Panc1 (cell line): ENCODE results near the gene ALX4. TPM values are rescaled to one million over a fixed set of nuclear protein-coding genes. Genes with fewer than 3 reads are reported as not detected.

Source experiments
- ATAC-seq: fragments of 200-7000 bp; cut with Tn5 transposase; 2 replicates; pipeline ENCODE4 v1.9.1; 2020; ENCODE audit warnings: mild to moderate bottlenecking, moderate library complexity
- BruUV-seq: library from RNA; stranded (reverse); fragments of 400-500 nt; replicated peaks from 2 replicates; lab custom pipeline; 2021; lab: Mats Ljungman, UMichigan
- CTCF ChIA-PET: fragments of 300-600 bp; sonication (Branson Sonifier 250); formaldehyde crosslinking; loops from one replicate; lab custom pipeline; 2022; ENCODE audit warnings: antibody characterized with exemption; lab: Charles Lee
- POLR2A ChIA-PET: fragments of 300-600 bp; sonication (Branson Sonifier 250); formaldehyde crosslinking; loops from one replicate; lab custom pipeline; 2022; ENCODE audit warnings: antibody characterized with exemption; lab: Charles Lee
- DNase-seq: peaks from one replicate; pipeline ENCODE4 v3.0.0-alpha.2; 2010; ENCODE audit warnings: low read depth, low spot score
- H3K27ac ChIP-seq: 2 replicates; pipeline ENCODE4 v1.5.1; 2011; ENCODE audit warnings: mild to moderate bottlenecking, low read length, inconsistent platforms
- H3K27me3 ChIP-seq: fragments of 200-500 bp; sonication (Bioruptor generic); 2 replicates; pipeline ENCODE4 v1.6.0; 2014; ENCODE audit warnings: low read length, inconsistent platforms; ENCODE audit not compliant: control insufficient read depth, insufficient read depth
- H3K36me3 ChIP-seq: fragments of 200-500 bp; sonication (Bioruptor generic); 2 replicates; pipeline ENCODE4 v1.5.1; 2014; ENCODE audit warnings: inconsistent platforms, mild to moderate bottlenecking, low read length, moderate library complexity; ENCODE audit not compliant: control insufficient read depth, insufficient read depth
- H3K4me1 ChIP-seq: 2 replicates; pipeline ENCODE4 v1.5.1; 2011; ENCODE audit warnings: inconsistent platforms, mild to moderate bottlenecking, low read length, moderate library complexity; ENCODE audit not compliant: control insufficient read depth, insufficient read depth
- H3K4me3 ChIP-seq, 2 experiments: 2 replicates each; pipeline ENCODE4 v1.5.1; 2011 to 2012; ENCODE audit warnings: low read depth in 2 of 2, low read length in 2 of 2, mild to moderate bottlenecking in 2 of 2, inconsistent platforms in 1 of 2, moderate library complexity in 1 of 2
- H3K9me3 ChIP-seq: fragments of 200-500 bp; sonication (Bioruptor generic); 2 replicates; pipeline ENCODE4 v1.5.1; 2014; ENCODE audit warnings: low read depth, mild to moderate bottlenecking, inconsistent platforms, low read length, moderate library complexity; ENCODE audit not compliant: control insufficient read depth, insufficient read depth
- CTCF ChIP-seq: fragments of 450-650 bp; IDR thresholded peaks from 2 replicates; pipeline ENCODE4 v1.5.1; 2017; ENCODE audit warnings: mild to moderate bottlenecking
- POLR2AphosphoS5 ChIP-seq: IDR thresholded peaks from 2 replicates; pipeline ENCODE4 v1.6.1; 2012; ENCODE audit warnings: mild to moderate bottlenecking, low read depth, low read length, moderate library complexity
- SIN3A ChIP-seq: IDR thresholded peaks from 2 replicates; pipeline ENCODE4 v1.6.1; 2012; ENCODE audit warnings: low read depth, mild to moderate bottlenecking, low read length, moderate library complexity, borderline replicate concordance; ENCODE audit not compliant: insufficient read depth
- TCF7L2 ChIP-seq: IDR thresholded peaks from 2 replicates; pipeline ENCODE4 v1.6.1; 2011; ENCODE audit warnings: mild to moderate bottlenecking, low read depth, low read length, inconsistent platforms
- in situ Hi-C: cut with HindIII; loops from 2 replicates; pipeline ENCODE4 v1.10.0; 2016; ENCODE audit warnings: low sequenced_read_pairs, low pct_unique_long_range_greater_than_20kb
- intact Hi-C: fragments of 100-400 bp; cut with micrococcal nuclease; formaldehyde crosslinking; loops from one replicate; pipeline ENCODE4 v1.10.0; 2022; ENCODE audit not compliant: unreplicated experiment
- total RNA-seq: library from RNA; stranded (reverse); gene quantifications from one replicate; pipeline ENCODE4 v1.2.1, GENCODE V29; 2021; ENCODE audit not compliant: unreplicated experiment
- TF ChIP-seq, protein P1 (sequence below), 2 experiments: IDR thresholded peaks; 2 replicates each; pipeline ENCODE4 v1.6.1; 2011 to 2012; ENCODE audit warnings: low read depth in 2 of 2, control low read depth in 1 of 2, low read length in 1 of 2, mild to moderate bottlenecking in 1 of 2, moderate library complexity in 1 of 2; ENCODE audit not compliant: insufficient read depth in 1 of 2

The ALX4 gene
- total RNA-seq, 1 experiment from 2014 or later = 1.0 TPM

- POLR2A ChIA-PET = no interaction called here
- in situ Hi-C loops (no loop called here), intact Hi-C loops (no loop called here)
- H3K36me3 ChIP-seq = no peaks in the 10 kb centered on the region
- no peak for ATAC-seq
- H3K9me3 ChIP-seq = no peaks in the 10 kb centered on the region
- H3K4me1 ChIP-seq = no peaks in the 10 kb centered on the region
- CTCF ChIA-PET = no interaction called here
- BruUV-seq = no TSS peak
- no peak for DNase-seq
- H3K27ac ChIP-seq = no peak overlapping the region
- no peak overlapping the region for H3K4me3 ChIP-seq
- TF ChIP-seq SIN3A = no peak
- no peak for TF ChIP-seq TCF7L2
- TF ChIP-seq, protein P1, sequence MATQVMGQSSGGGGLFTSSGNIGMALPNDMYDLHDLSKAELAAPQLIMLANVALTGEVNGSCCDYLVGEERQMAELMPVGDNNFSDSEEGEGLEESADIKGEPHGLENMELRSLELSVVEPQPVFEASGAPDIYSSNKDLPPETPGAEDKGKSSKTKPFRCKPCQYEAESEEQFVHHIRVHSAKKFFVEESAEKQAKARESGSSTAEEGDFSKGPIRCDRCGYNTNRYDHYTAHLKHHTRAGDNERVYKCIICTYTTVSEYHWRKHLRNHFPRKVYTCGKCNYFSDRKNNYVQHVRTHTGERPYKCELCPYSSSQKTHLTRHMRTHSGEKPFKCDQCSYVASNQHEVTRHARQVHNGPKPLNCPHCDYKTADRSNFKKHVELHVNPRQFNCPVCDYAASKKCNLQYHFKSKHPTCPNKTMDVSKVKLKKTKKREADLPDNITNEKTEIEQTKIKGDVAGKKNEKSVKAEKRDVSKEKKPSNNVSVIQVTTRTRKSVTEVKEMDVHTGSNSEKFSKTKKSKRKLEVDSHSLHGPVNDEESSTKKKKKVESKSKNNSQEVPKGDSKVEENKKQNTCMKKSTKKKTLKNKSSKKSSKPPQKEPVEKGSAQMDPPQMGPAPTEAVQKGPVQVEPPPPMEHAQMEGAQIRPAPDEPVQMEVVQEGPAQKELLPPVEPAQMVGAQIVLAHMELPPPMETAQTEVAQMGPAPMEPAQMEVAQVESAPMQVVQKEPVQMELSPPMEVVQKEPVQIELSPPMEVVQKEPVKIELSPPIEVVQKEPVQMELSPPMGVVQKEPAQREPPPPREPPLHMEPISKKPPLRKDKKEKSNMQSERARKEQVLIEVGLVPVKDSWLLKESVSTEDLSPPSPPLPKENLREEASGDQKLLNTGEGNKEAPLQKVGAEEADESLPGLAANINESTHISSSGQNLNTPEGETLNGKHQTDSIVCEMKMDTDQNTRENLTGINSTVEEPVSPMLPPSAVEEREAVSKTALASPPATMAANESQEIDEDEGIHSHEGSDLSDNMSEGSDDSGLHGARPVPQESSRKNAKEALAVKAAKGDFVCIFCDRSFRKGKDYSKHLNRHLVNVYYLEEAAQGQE (IDR thresholded peaks at IDR 0.05; ENCODE audit: insufficient read depth in 1 of 2, low read depth in 2 of 2, low read length in 1 of 2) = no peak
- no peak for TF ChIP-seq POLR2AphosphoS5
- TF ChIP-seq CTCF = no peak
- H3K27me3 ChIP-seq = no peaks in the 10 kb centered on the region
Measured at GRCh38 chr11:44229098-44229497, 80.8 kb downstream of the ALX4 start.

GRCh38 chr11:44228379-44228778 is 81.6 kb downstream of the ALX4 start:
- Histone ChIP-seq H3K36me3 (no peaks in the 10 kb centered on the region), H3K27me3 (no peaks in the 10 kb centered on the region), H3K4me3 (no peak overlapping the region), H3K9me3 (no peaks in the 10 kb centered on the region), H3K27ac (no peak overlapping the region), H3K4me1 (no peaks in the 10 kb centered on the region)
- TF ChIP-seq, protein P1 (IDR thresholded peaks at IDR 0.05; ENCODE audit: insufficient read depth in 1 of 2, low read depth in 2 of 2, low read length in 1 of 2) = no peak
- no peak for TF ChIP-seq CTCF
- no peak for TF ChIP-seq TCF7L2
- no peak for TF ChIP-seq POLR2AphosphoS5
- TF ChIP-seq SIN3A = no peak
- in situ Hi-C loops = no loop called here
- intact Hi-C loops = no loop called here
- DNase-seq (no peak), ATAC-seq (no peak)
- no TSS peak for BruUV-seq
- ChIA-PET CTCF (no interaction called here), POLR2A (interaction anchor here (0.5 kb wide), 1 partner anchor 46 kb away, joined by 3 read pairs; no protein-coding TSS in a partner anchor)
